MCF 10A (cell line): ENCODE data around the gene TNFRSF6B. TPM values are rescaled to one million over a fixed set of nuclear protein-coding genes. Genes with fewer than 3 reads are reported as not detected.

ENCODE experiments used
- BruUV-seq: library from RNA; stranded (reverse); fragments of 400-500 nt; replicated peaks from 2 replicates; lab custom pipeline; 2021; lab: Mats Ljungman, UMichigan
- CTCF ChIA-PET: fragments of 300-600 bp; sonication (Branson Sonifier 250); formaldehyde crosslinking; extraction: SDS; loops from one replicate; lab custom pipeline; 2021; ENCODE audit warnings: antibody characterized with exemption, inconsistent platforms; lab: Yijun Ruan, JAX
- POLR2A ChIA-PET: fragments of 300-600, 350-650 bp; sonication (Branson Sonifier 250); formaldehyde crosslinking; extraction: SDS; loops from one replicate; lab custom pipeline; 2020; ENCODE audit warnings: antibody characterized with exemption, inconsistent platforms; lab: Yijun Ruan, JAX
- DNase-seq: peaks from one replicate; pipeline ENCODE4 v3.0.0-alpha.2; 2018; ENCODE audit not compliant: unreplicated experiment
- H3K27ac Mint-ChIP-seq: one replicate; pipeline ENCODE4 v1.8.0; 2022; ENCODE audit warnings: mild to moderate bottlenecking, low read depth, mixed read lengths; ENCODE audit not compliant: unreplicated experiment
- H3K27me3 Mint-ChIP-seq: one replicate; pipeline ENCODE4 v1.8.0; 2022; ENCODE audit warnings: mixed read lengths; ENCODE audit not compliant: insufficient read depth, unreplicated experiment
- H3K36me3 Mint-ChIP-seq: one replicate; pipeline ENCODE4 v1.8.0; 2022; ENCODE audit warnings: mild to moderate bottlenecking, moderate library complexity, mixed read lengths; ENCODE audit not compliant: insufficient read depth, unreplicated experiment
- H3K4me1 Mint-ChIP-seq: one replicate; pipeline ENCODE4 v1.8.0; 2022; ENCODE audit warnings: mixed read lengths; ENCODE audit not compliant: insufficient read depth, unreplicated experiment
- H3K4me3 Mint-ChIP-seq: one replicate; pipeline ENCODE4 v1.8.0; 2022; ENCODE audit warnings: mild to moderate bottlenecking, moderate library complexity, mixed read lengths; ENCODE audit not compliant: unreplicated experiment
- H3K9me3 Mint-ChIP-seq: one replicate; pipeline ENCODE4 v1.8.0; 2022; ENCODE audit warnings: mixed read lengths; ENCODE audit not compliant: unreplicated experiment
- intact Hi-C: fragments of 100-400 bp; cut with micrococcal nuclease; formaldehyde crosslinking; loops from 2 replicates; pipeline ENCODE4 v1.14.1; 2022
- total RNA-seq: library from RNA; stranded (reverse); gene quantifications from 2 replicates; pipeline ENCODE4 v1.2.3, GENCODE V29; 2022
- TF ChIP-seq, protein P1 (sequence below): fragments of 200-600 bp; IDR thresholded peaks from one replicate; pipeline ENCODE4 v1.8.0; 2022; ENCODE audit warnings: antibody characterized with exemption, mild to moderate bottlenecking; ENCODE audit not compliant: unreplicated experiment

TNFRSF6B gene
- total RNA-seq, 1 experiment from 2014 or later, result 24.4 TPM

DNA sequence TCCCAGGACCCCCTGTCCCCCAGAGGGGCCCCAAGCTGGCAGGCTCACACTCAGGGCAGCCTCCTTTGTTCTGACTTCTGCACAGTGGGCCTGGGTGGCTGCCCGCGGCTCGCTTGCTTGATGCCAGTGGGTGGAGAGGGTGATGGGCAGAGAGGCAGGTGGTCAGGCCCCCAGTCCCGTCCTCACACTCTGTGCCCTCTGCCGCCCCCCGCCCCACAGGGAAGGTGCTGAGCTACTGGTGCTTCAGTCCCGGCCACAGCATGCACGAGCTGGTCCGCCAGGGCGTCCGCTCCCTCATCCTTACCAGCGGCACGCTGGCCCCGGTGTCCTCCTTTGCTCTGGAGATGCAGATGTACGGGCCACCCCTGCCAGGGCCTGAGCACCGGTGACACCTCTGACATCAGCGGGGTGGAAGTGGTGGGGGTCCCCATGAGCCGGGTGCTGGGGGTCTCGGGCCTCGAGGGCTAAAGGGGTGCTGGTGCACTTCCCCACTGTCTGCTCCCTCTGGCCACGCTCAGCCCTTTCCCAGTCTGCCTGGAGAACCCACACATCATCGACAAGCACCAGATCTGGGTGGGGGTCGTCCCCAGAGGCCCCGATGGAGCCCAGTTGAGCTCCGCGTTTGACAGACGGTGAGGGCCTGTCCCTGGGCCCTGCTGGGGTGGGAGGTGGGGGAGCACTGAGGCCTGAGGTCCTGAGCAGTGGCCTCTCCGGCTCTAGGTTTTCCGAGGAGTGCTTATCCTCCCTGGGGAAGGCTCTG, 8.9 kb upstream of the TNFRSF6B start:
- no TSS peak for BruUV-seq
- no peak for DNase-seq
- POLR2A ChIA-PET, result interaction anchor here (0.5 to 2.0 kb wide), 6 partner anchors 11 to 867 kb away, joined by 3 to 14 read pairs (median 4); partner anchors contain the start of genes RTEL1 and TPD52L2
- TF ChIP-seq, protein P1, sequence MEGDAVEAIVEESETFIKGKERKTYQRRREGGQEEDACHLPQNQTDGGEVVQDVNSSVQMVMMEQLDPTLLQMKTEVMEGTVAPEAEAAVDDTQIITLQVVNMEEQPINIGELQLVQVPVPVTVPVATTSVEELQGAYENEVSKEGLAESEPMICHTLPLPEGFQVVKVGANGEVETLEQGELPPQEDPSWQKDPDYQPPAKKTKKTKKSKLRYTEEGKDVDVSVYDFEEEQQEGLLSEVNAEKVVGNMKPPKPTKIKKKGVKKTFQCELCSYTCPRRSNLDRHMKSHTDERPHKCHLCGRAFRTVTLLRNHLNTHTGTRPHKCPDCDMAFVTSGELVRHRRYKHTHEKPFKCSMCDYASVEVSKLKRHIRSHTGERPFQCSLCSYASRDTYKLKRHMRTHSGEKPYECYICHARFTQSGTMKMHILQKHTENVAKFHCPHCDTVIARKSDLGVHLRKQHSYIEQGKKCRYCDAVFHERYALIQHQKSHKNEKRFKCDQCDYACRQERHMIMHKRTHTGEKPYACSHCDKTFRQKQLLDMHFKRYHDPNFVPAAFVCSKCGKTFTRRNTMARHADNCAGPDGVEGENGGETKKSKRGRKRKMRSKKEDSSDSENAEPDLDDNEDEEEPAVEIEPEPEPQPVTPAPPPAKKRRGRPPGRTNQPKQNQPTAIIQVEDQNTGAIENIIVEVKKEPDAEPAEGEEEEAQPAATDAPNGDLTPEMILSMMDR, result no peak
- CTCF ChIA-PET, result interaction anchor here (1.2 kb wide), 1 partner anchor 72 kb away, joined by 3 read pairs; no protein-coding TSS in a partner anchor
- intact Hi-C loops, result no loop called here
- H3K36me3 Mint-ChIP-seq, result peaks cover 32% of the 10 kb centered on the region
- no peak overlapping the region for H3K27ac Mint-ChIP-seq
- no peak overlapping the region for H3K4me3 Mint-ChIP-seq
- H3K4me1 Mint-ChIP-seq, result peaks cover 9% of the 10 kb centered on the region
- no peaks in the 10 kb centered on the region for H3K9me3 Mint-ChIP-seq
- H3K27me3 Mint-ChIP-seq, result no peaks in the 10 kb centered on the region

- no peaks in the 10 kb centered on the region for H3K9me3 Mint-ChIP-seq
- no peaks in the 10 kb centered on the region for H3K27me3 Mint-ChIP-seq
- POLR2A ChIA-PET, result interaction anchor here (0.7 to 2.0 kb wide), 4 partner anchors 10 to 868 kb away, joined by 3 to 14 read pairs (median 3); partner anchors contain the start of gene TPD52L2
- H3K36me3 Mint-ChIP-seq, result peaks cover 36% of the 10 kb centered on the region
- TF ChIP-seq, protein P1, result no peak
- no TSS peak for BruUV-seq
- no peak overlapping the region for H3K27ac Mint-ChIP-seq
- intact Hi-C loops, result no loop called here
- peaks cover 7% of the 10 kb centered on the region for H3K4me1 Mint-ChIP-seq
- H3K4me3 Mint-ChIP-seq, result no peak overlapping the region
- no peak for DNase-seq
- CTCF ChIA-PET, result interaction anchor here (0.7 kb wide), 1 partner anchor 20 kb away, joined by 3 read pairs; no protein-coding TSS in a partner anchor
Observed at GRCh38 chr20:63688228-63689045, 8.0 kb upstream of the TNFRSF6B start.

DNA sequence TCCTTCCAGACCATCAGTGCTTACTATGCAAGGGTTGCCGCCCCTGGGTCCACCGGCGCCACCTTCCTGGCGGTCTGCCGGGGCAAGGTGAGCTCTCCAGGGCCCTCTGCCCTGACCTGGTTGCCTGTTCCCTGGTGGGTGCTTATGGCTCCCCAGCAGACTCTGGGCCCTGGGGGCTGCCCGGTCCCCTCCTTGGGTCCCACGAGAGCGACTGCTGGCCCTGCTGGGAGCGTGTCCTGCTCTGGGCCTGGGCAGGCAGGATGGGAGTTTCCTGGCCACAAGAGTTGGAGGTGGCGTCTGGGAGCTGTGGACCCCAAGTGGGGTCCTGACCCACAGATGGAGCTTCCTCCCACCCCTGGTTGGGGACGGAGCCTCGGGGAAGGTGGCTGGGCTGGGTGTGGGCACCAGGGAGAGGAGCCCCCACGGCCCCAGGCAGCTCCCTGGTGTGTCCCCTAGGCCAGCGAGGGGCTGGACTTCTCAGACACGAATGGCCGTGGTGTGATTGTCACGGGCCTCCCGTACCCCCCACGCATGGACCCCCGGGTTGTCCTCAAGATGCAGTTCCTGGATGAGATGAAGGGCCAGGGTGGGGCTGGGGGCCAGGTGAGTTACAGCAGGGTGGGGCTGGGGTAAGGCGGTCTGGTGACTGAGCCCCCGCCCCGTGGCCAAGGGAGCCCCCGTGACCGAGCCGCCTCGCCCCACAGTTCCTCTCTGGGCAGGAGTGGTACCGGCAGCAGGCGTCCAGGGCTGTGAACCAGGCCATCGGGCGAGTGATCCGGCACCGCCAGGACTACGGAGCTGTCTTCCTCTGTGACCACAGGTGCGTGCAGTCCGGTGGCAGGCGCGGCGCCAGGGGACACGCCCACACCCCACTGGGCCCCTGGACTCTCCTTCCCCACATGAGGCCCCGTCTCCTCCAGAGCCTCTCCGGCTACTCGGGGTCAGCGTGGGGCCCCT, 7.1 kb upstream of the TNFRSF6B start:
- H3K4me1 Mint-ChIP-seq, result peaks cover 7% of the 10 kb centered on the region
- no peaks in the 10 kb centered on the region for H3K9me3 Mint-ChIP-seq
- POLR2A ChIA-PET, result interaction anchor here (1.0 kb wide), 1 partner anchor 10 kb away, joined by 3 read pairs; no protein-coding TSS in a partner anchor
- no TSS peak for BruUV-seq
- DNase-seq, result no peak
- intact Hi-C loops, result no loop called here
- H3K36me3 Mint-ChIP-seq, result peaks cover 37% of the 10 kb centered on the region
- no peak overlapping the region for H3K4me3 Mint-ChIP-seq
- no peak overlapping the region for H3K27ac Mint-ChIP-seq
- CTCF ChIA-PET, result interaction anchor here (0.7 kb wide), 1 partner anchor 21 kb away, joined by 3 read pairs; no protein-coding TSS in a partner anchor
- TF ChIP-seq, protein P1, result no peak
- H3K27me3 Mint-ChIP-seq, result no peaks in the 10 kb centered on the region
